ENCODE measurements around the gene CDK14. TPM values are rescaled to one million over a fixed set of nuclear protein-coding genes. Genes with fewer than 3 reads are reported as not detected.

Gene CDK14
- total RNA-seq, 4 donors from 2014 or later: 1.1 to 12.7 (median 5.8) TPM

DNA sequence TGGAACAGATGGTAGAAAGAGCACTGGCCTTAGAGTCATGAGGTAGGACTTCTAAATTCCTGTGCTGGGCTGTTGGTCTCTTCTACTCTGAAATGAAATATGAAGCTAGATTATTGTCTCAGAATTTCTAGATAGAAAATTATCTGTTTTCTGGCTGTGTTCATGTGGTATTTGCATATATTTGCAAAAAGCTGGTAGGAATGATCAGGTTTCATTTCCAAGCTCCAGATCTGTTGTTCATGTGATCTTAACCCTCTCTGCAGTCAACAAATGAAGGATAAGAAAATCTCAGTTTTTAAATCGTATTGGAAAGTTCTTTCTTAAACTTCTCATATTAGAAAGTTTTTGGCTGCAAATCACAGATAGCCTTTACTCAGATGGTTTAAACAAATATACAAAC, 248.3 kb downstream of the CDK14 start:
- WGBS, 2 donors: 76 to 87% methylated on average over 1 of the region's 1 CpG
- TF ChIP-seq, protein P1, sequence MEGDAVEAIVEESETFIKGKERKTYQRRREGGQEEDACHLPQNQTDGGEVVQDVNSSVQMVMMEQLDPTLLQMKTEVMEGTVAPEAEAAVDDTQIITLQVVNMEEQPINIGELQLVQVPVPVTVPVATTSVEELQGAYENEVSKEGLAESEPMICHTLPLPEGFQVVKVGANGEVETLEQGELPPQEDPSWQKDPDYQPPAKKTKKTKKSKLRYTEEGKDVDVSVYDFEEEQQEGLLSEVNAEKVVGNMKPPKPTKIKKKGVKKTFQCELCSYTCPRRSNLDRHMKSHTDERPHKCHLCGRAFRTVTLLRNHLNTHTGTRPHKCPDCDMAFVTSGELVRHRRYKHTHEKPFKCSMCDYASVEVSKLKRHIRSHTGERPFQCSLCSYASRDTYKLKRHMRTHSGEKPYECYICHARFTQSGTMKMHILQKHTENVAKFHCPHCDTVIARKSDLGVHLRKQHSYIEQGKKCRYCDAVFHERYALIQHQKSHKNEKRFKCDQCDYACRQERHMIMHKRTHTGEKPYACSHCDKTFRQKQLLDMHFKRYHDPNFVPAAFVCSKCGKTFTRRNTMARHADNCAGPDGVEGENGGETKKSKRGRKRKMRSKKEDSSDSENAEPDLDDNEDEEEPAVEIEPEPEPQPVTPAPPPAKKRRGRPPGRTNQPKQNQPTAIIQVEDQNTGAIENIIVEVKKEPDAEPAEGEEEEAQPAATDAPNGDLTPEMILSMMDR (IDR thresholded peaks at IDR 0.05): no peak
- TF ChIP-seq POLR2A (IDR thresholded peaks at IDR 0.05): no peak
- no peak for DNase-seq (ENCODE audit: low spot score in 2 of 2)
- intact Hi-C loops (cut with DNase I; ENCODE audit: low total_unique reads): no loop called here
- no peak overlapping the region for H3K4me3 ChIP-seq (ENCODE audit: low read depth, poor library complexity, severe bottlenecking)

DNA sequence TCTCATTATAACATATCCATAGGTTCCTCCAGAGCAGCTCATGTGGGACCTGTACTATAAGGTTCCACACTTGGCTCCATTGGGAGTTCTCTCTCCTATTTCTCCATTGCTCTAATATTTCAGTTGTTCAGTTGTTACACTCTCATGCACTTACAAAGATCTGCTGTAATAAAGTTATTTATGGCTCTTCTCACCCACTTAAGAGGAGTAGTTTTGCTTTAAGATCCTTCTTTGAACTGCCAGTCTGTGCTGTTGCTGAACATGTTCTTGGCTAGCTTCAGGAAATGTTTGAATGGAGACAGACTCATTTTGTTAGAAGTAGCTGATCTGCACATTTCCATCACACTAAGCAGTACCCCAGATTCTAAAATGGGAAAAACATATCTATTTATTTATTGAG, 250.1 kb downstream of the CDK14 start:
- TF ChIP-seq POLR2A (IDR thresholded peaks at IDR 0.05): no peak
- TF ChIP-seq, protein P1 (IDR thresholded peaks at IDR 0.05): no peak
- intact Hi-C loops (cut with DNase I; ENCODE audit: low total_unique reads): no loop called here
- no peak overlapping the region for H3K4me3 ChIP-seq (ENCODE audit: low read depth, poor library complexity, severe bottlenecking)
- DNase-seq (ENCODE audit: low spot score in 2 of 2): no peak

DNA sequence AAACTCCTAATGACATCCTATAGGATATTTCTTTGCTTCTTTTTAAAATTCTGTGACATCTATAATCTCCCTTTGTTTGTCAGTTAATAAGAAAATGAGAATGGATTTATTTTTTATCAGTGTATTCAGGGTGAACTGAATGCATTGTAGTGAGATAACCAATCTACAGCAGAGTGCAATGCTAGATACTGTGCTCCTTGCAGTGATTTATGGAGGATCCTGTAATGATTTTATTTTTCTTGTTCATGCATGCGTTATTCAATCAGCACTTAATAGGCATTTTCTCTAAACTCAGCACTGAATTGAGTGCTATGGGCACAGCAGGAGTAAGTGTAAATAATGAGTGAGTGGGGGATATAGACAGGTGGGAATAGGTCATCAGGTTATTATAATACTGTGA, 253.9 kb downstream of the CDK14 start:
- 76 to 85% methylated on average over 1 of the region's 1 CpG for WGBS, 2 donors
- intact Hi-C loops (cut with DNase I; ENCODE audit: low total_unique reads): no loop called here
- H3K4me3 ChIP-seq (ENCODE audit: low read depth, poor library complexity, severe bottlenecking): no peak overlapping the region
- no peak for TF ChIP-seq POLR2A (IDR thresholded peaks at IDR 0.05)
- TF ChIP-seq, protein P1 (IDR thresholded peaks at IDR 0.05): no peak
- DNase-seq (ENCODE audit: low spot score in 2 of 2): no peak

DNA sequence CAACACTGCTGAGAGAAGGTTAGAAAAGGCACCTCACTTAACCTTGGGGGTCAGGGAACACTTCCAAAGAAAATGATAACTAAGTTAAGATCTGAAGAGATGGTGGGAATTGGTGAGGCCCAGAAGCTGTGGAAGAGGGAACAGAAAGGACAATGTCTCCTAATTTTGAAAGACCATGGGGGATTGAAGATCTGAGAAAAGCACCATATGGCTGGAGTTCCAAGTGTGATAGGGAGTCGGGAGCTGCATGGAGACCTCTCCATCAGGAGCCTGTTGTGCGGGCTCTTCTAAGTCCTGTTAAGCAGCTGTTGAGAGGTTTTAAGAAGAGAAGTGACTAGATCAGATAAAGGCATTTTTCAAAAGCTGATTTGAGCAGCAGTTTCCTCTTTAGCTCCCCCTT, 254.3 kb downstream of the CDK14 start:
- no peak overlapping the region for H3K4me3 ChIP-seq (ENCODE audit: low read depth, poor library complexity, severe bottlenecking)
- intact Hi-C loops (cut with DNase I; ENCODE audit: low total_unique reads): no loop called here
- WGBS, 2 donors: 80 to 89% methylated on average over 2 of the region's 2 CpGs
- DNase-seq (ENCODE audit: low spot score in 2 of 2): no peak
- TF ChIP-seq, protein P1 (IDR thresholded peaks at IDR 0.05): no peak
- TF ChIP-seq POLR2A (IDR thresholded peaks at IDR 0.05): no peak

DNA sequence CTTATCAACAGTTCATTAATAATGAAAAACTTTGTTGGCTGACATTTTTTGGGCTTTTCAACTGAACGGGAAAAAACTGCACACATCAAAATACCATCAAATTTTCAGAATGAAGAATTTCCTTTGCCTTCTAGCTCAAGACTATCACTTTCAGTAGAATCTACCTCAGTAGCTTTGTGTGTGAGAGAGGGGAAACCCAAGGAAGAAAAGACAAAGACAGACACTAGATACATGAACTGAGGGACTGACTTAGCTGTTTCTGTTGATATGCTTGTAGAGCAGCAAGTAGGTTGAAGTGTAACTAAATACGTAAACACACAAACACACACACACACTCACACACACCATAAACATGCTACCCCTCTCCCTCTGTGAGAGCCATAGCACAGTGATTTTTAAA, 257.1 kb downstream of the CDK14 start:
- no peak for DNase-seq (ENCODE audit: low spot score in 2 of 2)
- TF ChIP-seq, protein P1 (IDR thresholded peaks at IDR 0.05): no peak
- TF ChIP-seq POLR2A (IDR thresholded peaks at IDR 0.05): no peak
- no peak overlapping the region for H3K4me3 ChIP-seq (ENCODE audit: low read depth, poor library complexity, severe bottlenecking)
- 91 to 95% methylated on average over 2 of the region's 2 CpGs for WGBS, 2 donors
- intact Hi-C loops (cut with DNase I; ENCODE audit: low total_unique reads): no loop called here

DNA sequence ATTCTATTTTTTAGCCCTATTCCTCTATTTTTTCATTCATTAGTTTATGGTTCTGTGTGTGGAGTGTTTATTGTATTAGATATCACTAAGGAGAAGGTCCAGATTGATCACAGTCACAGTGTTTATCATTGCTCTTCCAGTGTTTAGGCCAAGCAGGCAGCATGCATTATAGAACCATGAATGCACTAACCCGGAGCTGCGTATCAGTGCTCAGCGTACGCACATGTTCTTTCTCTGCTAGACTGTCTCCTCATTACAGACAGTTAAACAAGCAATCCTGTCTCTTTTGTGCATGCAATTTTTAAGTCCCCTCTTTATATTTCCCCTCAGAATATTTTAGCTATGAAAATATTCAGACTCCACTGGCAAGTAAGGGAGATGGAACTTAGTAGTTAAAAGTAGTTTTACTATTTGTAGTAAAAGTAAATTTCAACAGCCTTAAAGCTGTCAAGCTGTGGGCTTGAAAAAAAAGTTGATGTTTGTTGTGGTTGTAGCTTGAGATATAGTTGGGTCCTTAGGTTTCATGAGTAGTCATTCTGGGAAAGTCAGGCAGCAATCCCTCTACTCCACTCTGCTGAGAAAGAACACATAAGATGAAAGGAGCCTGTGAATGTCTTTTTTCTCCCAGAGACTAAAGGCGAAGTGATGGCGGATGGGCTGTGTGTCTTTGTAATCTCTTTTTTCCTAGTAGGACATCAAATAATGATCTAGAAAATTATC, 260.4 kb downstream of the CDK14 start:
- H3K4me3 ChIP-seq (ENCODE audit: low read depth, poor library complexity, severe bottlenecking): no peak overlapping the region
- WGBS, 2 donors: 91 to 96% methylated on average over 6 of the region's 6 CpGs
- no peak for DNase-seq (ENCODE audit: low spot score in 2 of 2)
- intact Hi-C loops (cut with DNase I; ENCODE audit: low total_unique reads): no loop called here
- TF ChIP-seq, protein P1 (IDR thresholded peaks at IDR 0.05): no peak
- no peak for TF ChIP-seq POLR2A (IDR thresholded peaks at IDR 0.05)
